ENCODE measurements around the gene GRK3.

Gene GRK3

GRCh38 chr22:25626624-25626990 is 62.1 kb downstream of the GRK3 start:
- TF ChIP-seq POLR2A (IDR thresholded peaks at IDR 0.05; ENCODE audit: low read depth, low read length): no peak
- FAIRE-seq (no peak), DNase-seq (ENCODE audit: insufficient read length, low spot score) (no peak)

- DNase-seq (ENCODE audit: insufficient read length, low spot score): no peak
- no peak for FAIRE-seq
- no peak for TF ChIP-seq POLR2A (IDR thresholded peaks at IDR 0.05; ENCODE audit: low read depth, low read length)
These were observed 62.9 kb downstream of the GRK3 start for GRCh38 chr22:25627271-25627852.

GRCh38 chr22:25628494-25628893 is 64.0 kb downstream of the GRK3 start:
- FAIRE-seq (no peak), DNase-seq (ENCODE audit: insufficient read length, low spot score) (no peak)
- TF ChIP-seq POLR2A (IDR thresholded peaks at IDR 0.05; ENCODE audit: low read depth, low read length): no peak

GRCh38 chr22:25629613-25630012 is 65.1 kb downstream of the GRK3 start:
- TF ChIP-seq POLR2A (IDR thresholded peaks at IDR 0.05; ENCODE audit: low read depth, low read length): no peak
- FAIRE-seq (no peak), DNase-seq (ENCODE audit: insufficient read length, low spot score) (no peak)

- FAIRE-seq: no peak
- DNase-seq (ENCODE audit: insufficient read length, low spot score): no peak
- TF ChIP-seq POLR2A (IDR thresholded peaks at IDR 0.05; ENCODE audit: low read depth, low read length): no peak
These were observed 66.0 kb downstream of the GRK3 start for GRCh38 chr22:25630447-25630846.

GRCh38 chr22:25636323-25636722 is 71.8 kb downstream of the GRK3 start:
- TF ChIP-seq POLR2A (IDR thresholded peaks at IDR 0.05; ENCODE audit: low read depth, low read length): no peak
- FAIRE-seq: no peak
- no peak for DNase-seq (ENCODE audit: insufficient read length, low spot score)

GRCh38 chr22:25637032-25637431 is 72.6 kb downstream of the GRK3 start:
- TF ChIP-seq POLR2A (IDR thresholded peaks at IDR 0.05; ENCODE audit: low read depth, low read length): no peak
- FAIRE-seq: no peak
- no peak for DNase-seq (ENCODE audit: insufficient read length, low spot score)

- no peak for TF ChIP-seq POLR2A (IDR thresholded peaks at IDR 0.05; ENCODE audit: low read depth, low read length)
- FAIRE-seq: no peak
These were observed 73.2 kb downstream of the GRK3 start for GRCh38 chr22:25637672-25638071.

GRCh38 chr22:25638638-25639037 is 74.2 kb downstream of the GRK3 start:
- no peak for DNase-seq (ENCODE audit: insufficient read length, low spot score)
- FAIRE-seq: no peak
- no peak for TF ChIP-seq POLR2A (IDR thresholded peaks at IDR 0.05; ENCODE audit: low read depth, low read length)

More at GRCh38 chr22:25637672-25638071, 73.2 kb downstream of the GRK3 start:
- no peak for DNase-seq (ENCODE audit: insufficient read length, low spot score)

GRCh38 chr22:25641650-25642049 is 77.2 kb downstream of the GRK3 start:
- DNase-seq (ENCODE audit: insufficient read length, low spot score): no peak
- no peak for FAIRE-seq
- TF ChIP-seq POLR2A (IDR thresholded peaks at IDR 0.05; ENCODE audit: low read depth, low read length): no peak

- FAIRE-seq: no peak
- DNase-seq (ENCODE audit: insufficient read length, low spot score): no peak
These were observed 78.9 kb downstream of the GRK3 start for GRCh38 chr22:25643232-25644000.

GRCh38 chr22:25644122-25644521 is 79.6 kb downstream of the GRK3 start:
- FAIRE-seq: no peak
- no peak for TF ChIP-seq POLR2A (IDR thresholded peaks at IDR 0.05; ENCODE audit: low read depth, low read length)
- DNase-seq (ENCODE audit: insufficient read length, low spot score): no peak

More at GRCh38 chr22:25643232-25644000, 78.9 kb downstream of the GRK3 start:
- no peak for TF ChIP-seq POLR2A (IDR thresholded peaks at IDR 0.05; ENCODE audit: low read depth, low read length)

GRCh38 chr22:25645266-25645665 is 80.8 kb downstream of the GRK3 start:
- TF ChIP-seq POLR2A (IDR thresholded peaks at IDR 0.05; ENCODE audit: low read depth, low read length): no peak
- DNase-seq (ENCODE audit: insufficient read length, low spot score) (no peak), FAIRE-seq (no peak)

- DNase-seq (ENCODE audit: insufficient read length, low spot score): peak; percentile 7
- FAIRE-seq: no peak
- no peak for TF ChIP-seq POLR2A (IDR thresholded peaks at IDR 0.05; ENCODE audit: low read depth, low read length)
These were observed 81.5 kb downstream of the GRK3 start for GRCh38 chr22:25645964-25646363.

GRCh38 chr22:25650833-25651232 is 86.4 kb downstream of the GRK3 start:
- no peak for FAIRE-seq
- no peak for TF ChIP-seq POLR2A (IDR thresholded peaks at IDR 0.05; ENCODE audit: low read depth, low read length)
- no peak for DNase-seq (ENCODE audit: insufficient read length, low spot score)
